ENCODE measurements around the gene OR5C1. TPM values are rescaled to one million over a fixed set of nuclear protein-coding genes. Genes with fewer than 3 reads are reported as not detected.
"Not testable (repeated sequence)": the region's sequence is repeated elsewhere in the genome, so short reads cannot be mapped to it uniquely, and the experiment has no call there.

The OR5C1 gene
- total RNA-seq, 1 donor from 2014 or later = not detected

GRCh38 chr9:122810306-122810946 is 21.7 kb downstream of the OR5C1 start:
- DNase-seq (ENCODE audit: low read depth) = peak; percentile 66

DNA sequence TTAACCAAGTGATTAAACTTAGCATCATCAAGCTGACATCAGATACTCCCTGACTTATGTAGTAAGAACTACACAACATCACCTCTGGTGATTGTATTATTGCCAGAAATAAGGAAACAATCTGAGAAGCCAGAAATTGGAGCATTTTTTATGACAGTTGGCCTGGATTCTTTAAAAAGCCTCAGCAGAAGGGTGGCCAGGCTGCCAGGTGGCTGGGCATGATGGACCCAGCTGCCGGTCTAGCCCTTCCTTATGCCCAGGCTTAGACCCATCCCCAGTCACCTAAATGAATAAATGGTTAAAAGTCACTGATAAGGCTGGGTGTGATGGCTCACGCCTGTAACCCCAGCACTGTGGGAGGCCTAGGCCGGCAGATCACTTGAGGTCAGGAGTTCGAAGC is 24.0 kb downstream of the OR5C1 start:
- DNase-seq (ENCODE audit: low read depth) = no peak

GRCh38 chr9:122814545-122814944 is 25.8 kb downstream of the OR5C1 start:
- no peak for DNase-seq (ENCODE audit: low read depth)

- DNase-seq (ENCODE audit: low read depth) = peak; percentile 23
These were observed 26.8 kb downstream of the OR5C1 start for GRCh38 chr9:122815544-122815943.

GRCh38 chr9:122816163-122816867 is 27.6 kb downstream of the OR5C1 start:
- DNase-seq (ENCODE audit: low read depth) = no peak

GRCh38 chr9:122819326-122819725 is 30.6 kb downstream of the OR5C1 start:
- DNase-seq (ENCODE audit: low read depth) = no peak

DNA sequence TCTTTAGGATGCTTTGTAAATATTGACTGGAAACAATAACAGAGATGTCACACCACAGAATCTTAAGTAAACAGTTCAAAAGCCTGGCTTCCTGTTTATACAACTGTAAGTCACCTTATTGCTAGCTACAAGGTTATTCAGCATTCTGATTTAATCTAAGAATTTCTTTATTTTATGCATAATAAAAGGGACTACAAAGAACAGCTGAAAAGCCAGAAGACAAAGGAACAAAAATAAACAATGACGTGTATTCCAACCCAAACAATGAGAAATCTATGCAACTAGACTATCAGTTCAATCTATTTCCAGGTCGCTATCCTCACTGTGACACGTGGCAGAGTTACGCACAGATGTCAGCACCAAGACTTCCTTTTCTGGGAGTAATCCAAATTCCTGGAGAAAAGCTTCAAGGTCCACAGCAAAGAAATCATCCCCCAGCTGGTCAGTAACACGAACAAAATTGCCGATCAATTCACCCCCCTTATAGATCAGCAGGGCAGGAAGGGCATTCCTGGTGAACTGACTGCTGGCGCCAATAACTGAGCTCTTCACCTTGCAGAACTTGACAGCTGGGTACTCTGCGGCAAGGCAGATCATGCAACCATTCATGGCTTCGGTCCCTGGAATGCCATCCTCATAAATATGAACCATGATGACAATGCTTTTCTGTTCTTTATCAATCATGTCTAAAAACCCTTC is 31.2 kb downstream of the OR5C1 start:
- no peak for DNase-seq (ENCODE audit: low read depth)

GRCh38 chr9:122820490-122820845 is 31.7 kb downstream of the OR5C1 start:
- no peak for DNase-seq (ENCODE audit: low read depth)

DNA sequence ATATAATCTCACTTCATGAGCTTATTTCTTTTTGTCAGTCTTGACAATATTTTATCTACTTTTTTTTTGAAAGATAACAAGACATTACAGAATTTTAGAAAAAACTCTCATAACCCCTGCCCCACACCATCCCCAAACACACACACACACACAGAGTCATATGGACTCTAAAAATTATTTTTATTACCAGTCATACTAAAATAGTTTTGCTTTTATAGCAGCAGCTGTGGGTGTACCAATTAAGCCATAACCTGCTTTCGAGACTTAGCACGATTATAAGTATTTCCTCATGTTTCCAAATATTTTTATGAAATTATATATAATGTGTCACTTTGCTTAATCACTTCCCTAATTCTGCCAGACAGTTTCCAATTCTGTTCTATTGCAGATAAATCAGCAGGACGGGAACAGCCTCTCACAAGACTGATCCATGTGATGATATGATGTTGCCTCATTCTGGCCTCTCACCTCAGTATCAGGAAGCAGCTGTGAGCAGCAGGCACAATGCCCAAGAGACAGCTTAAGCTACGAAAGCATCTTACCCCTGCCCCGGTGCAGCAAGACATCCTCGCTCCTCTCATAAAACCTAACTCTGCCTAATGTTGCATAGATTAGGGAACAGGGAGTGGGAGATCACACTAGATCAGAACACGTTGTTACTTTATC is 32.7 kb downstream of the OR5C1 start:
- no peak for DNase-seq (ENCODE audit: low read depth)

DNA sequence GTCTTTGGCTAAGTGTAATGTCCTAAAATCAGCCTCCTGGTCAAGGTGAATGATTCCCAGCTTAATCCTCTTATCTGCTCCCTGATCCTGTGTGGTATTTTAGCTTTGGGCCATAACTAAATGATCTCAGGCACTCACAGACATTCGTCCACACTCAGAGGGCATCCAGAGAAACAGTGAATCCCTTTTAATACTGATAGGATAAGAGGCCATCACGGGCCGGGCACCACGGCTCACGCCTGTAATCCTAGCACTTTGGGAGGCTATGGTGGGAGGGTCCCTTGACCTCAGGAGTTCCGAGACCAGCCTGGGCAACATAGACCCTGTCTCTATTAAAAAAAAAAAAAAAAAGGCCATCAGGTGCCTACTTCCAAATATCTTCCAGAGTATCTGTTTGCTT is 33.3 kb downstream of the OR5C1 start:
- no peak for DNase-seq (ENCODE audit: low read depth)

DNA sequence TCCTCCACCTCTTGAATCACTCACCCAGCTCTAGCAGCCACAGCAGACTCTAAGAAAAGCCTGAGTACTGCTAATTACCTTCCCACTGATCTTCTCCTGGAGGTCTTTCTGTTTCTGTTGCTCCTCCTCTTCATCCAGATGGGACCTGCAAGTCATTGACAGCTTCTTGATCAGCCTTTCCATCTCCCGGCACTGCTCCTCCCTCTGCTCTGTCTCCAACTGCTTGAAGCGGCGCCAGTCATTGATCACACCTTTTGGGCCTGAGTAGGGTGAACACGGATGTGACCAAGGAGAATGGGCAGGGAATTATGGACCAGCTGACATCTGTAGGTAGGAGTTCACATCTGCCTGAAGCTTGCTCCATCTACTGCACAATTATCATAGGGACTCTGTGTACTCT is 34.2 kb downstream of the OR5C1 start:
- DNase-seq (ENCODE audit: low read depth) = no peak

GRCh38 chr9:122827761-122828093 is 39.0 kb downstream of the OR5C1 start:
- DNase-seq (ENCODE audit: low read depth) = peak; percentile 25

DNA sequence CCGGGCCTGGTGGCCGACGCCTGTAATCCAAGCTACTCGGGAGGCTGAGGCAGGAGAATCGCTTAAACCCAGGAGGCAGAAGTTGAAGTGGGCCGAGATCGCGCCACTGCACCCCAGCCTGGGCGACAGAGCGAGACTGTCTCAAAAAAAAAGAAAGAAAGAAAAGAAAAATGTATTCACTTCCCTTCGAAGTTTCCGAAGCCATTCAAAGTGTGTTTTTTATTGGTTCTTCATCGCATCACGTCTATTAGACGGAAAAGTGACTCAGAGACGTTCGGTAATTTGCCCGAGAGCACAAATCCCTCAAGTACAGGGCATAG is 40.2 kb downstream of the OR5C1 start:
- not testable (repeated sequence) for DNase-seq (ENCODE audit: low read depth)

DNA sequence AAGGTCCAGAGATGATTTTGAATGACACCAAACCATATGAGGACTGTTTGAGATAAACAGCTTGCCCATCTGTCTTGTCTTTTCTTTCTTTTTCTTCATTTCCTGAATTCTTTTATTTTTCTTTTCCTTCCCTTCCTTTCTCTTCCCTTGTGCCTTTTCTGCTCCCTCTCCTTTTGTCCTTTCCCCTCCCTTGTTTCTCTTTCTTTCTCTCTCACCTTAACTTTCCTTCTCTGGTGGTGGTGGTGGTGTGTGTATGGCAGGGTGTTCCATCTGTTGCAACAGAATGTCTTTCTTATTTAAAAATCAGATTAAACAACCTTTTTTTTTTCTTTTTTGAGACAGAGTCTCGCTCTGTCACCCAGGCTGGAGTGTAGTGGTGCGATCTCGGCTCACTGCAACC is 43.5 kb downstream of the OR5C1 start:
- no peak for DNase-seq (ENCODE audit: low read depth)

- DNase-seq (ENCODE audit: low read depth) = no peak
These were observed 46.6 kb downstream of the OR5C1 start for GRCh38 chr9:122835313-122835731.

- no peak for DNase-seq (ENCODE audit: low read depth)
These were observed 48.6 kb downstream of the OR5C1 start for GRCh38 chr9:122837266-122837850.

GRCh38 chr9:122838441-122838840 is 49.7 kb downstream of the OR5C1 start:
- not testable (repeated sequence) for DNase-seq (ENCODE audit: low read depth)

Other genes starting within 250 kb of the OR5C1 start
- not detected in 2 replicates for gene OR1N2, start 235.8 kb upstream of the OR5C1 start, total RNA-seq
- not detected in 2 replicates for gene OR1L8, start 205.5 kb upstream of the OR5C1 start, total RNA-seq
- not detected in 2 replicates for gene OR1Q1, start 174.2 kb upstream of the OR5C1 start, total RNA-seq
- not detected in 2 replicates for gene OR1B1, start 131.3 kb upstream of the OR5C1 start, total RNA-seq
- gene OR1L1, start 127.2 kb upstream of the OR5C1 start, total RNA-seq = not detected in 2 replicates
- gene OR1L3, start 113.8 kb upstream of the OR5C1 start, total RNA-seq = not detected in 2 replicates
- not detected in 2 replicates for gene OR1L4, start 64.9 kb upstream of the OR5C1 start, total RNA-seq
- gene OR1L6, start 46.6 kb upstream of the OR5C1 start, total RNA-seq = not detected in 2 replicates
- not detected in 2 replicates for gene OR1K1, start 11.2 kb downstream of the OR5C1 start, total RNA-seq
- 51.9 and 53.7 TPM in 2 replicates for gene PDCL, start 39.7 kb downstream of the OR5C1 start, total RNA-seq
- gene RC3H2, start 116.4 kb downstream of the OR5C1 start, total RNA-seq = 59.2 and 113 TPM in 2 replicates
- 16.5 and 18.5 TPM in 2 replicates for gene ZBTB6, start 124.4 kb downstream of the OR5C1 start, total RNA-seq
- 3.3 and 11.6 TPM in 2 replicates for gene ZBTB26, start 142.6 kb downstream of the OR5C1 start, total RNA-seq
- 18.9 and 56.8 TPM in 2 replicates for gene RABGAP1, start 152.1 kb downstream of the OR5C1 start, total RNA-seq
- gene GPR21, start 244.7 kb downstream of the OR5C1 start, total RNA-seq = 0.50 TPM in 1 of 2 replicates, not detected in the other

Measured in renal cortical epithelial cell (primary cell).